Measurements from ENCODE around the gene MYO3B. TPM values are rescaled to one million over a fixed set of nuclear protein-coding genes. Genes with fewer than 3 reads are reported as not detected.

The MYO3B gene
- total RNA-seq, 1 experiment from 2014 or later = not detected

GRCh38 chr2:170264865-170265264 is 86.9 kb downstream of the MYO3B start:
- CTCF ChIA-PET = interaction anchor here (1.2 kb wide), 1 partner anchor 28 kb away, joined by 3 read pairs; no protein-coding TSS in a partner anchor

GRCh38 chr2:170265321-170265720 is 87.4 kb downstream of the MYO3B start:
- no peak overlapping the region for H3K4me3 Mint-ChIP-seq (ENCODE audit: unreplicated experiment)
- ChIA-PET CTCF (no interaction called here), POLR2A (no interaction called here)
- no TSS peak for BruUV-seq (replicated peaks)
- no peak for DNase-seq (ENCODE audit: unreplicated experiment)
- TF ChIP-seq CTCF (IDR thresholded peaks at IDR 0.05; ENCODE audit: unreplicated experiment) = no peak
- H3K4me1 Mint-ChIP-seq (ENCODE audit: insufficient read depth, unreplicated experiment) = no peaks in the 10 kb centered on the region
- H3K27me3 Mint-ChIP-seq (ENCODE audit: insufficient read depth, unreplicated experiment) = no peaks in the 10 kb centered on the region
- no peak overlapping the region for H3K27ac Mint-ChIP-seq (ENCODE audit: low read depth, unreplicated experiment)
- H3K36me3 Mint-ChIP-seq (ENCODE audit: insufficient read depth, unreplicated experiment) = no peaks in the 10 kb centered on the region
- intact Hi-C loops (cut with micrococcal nuclease) = no loop called here
- H3K9me3 Mint-ChIP-seq (ENCODE audit: unreplicated experiment) = no peaks in the 10 kb centered on the region

More at GRCh38 chr2:170264865-170265264, 86.9 kb downstream of the MYO3B start:
- TF ChIP-seq CTCF (IDR thresholded peaks at IDR 0.05; ENCODE audit: unreplicated experiment) = no peak
- DNase-seq (ENCODE audit: unreplicated experiment) = no peak
- H3K27ac Mint-ChIP-seq (ENCODE audit: low read depth, unreplicated experiment) = no peak overlapping the region
- POLR2A ChIA-PET = no interaction called here
- no peaks in the 10 kb centered on the region for H3K4me1 Mint-ChIP-seq (ENCODE audit: insufficient read depth, unreplicated experiment)
- H3K36me3 Mint-ChIP-seq (ENCODE audit: insufficient read depth, unreplicated experiment) = no peaks in the 10 kb centered on the region
- no peak overlapping the region for H3K4me3 Mint-ChIP-seq (ENCODE audit: unreplicated experiment)
- intact Hi-C loops (cut with micrococcal nuclease) = no loop called here
- no peaks in the 10 kb centered on the region for H3K9me3 Mint-ChIP-seq (ENCODE audit: unreplicated experiment)
- BruUV-seq (replicated peaks) = no TSS peak
- H3K27me3 Mint-ChIP-seq (ENCODE audit: insufficient read depth, unreplicated experiment) = no peaks in the 10 kb centered on the region

DNA sequence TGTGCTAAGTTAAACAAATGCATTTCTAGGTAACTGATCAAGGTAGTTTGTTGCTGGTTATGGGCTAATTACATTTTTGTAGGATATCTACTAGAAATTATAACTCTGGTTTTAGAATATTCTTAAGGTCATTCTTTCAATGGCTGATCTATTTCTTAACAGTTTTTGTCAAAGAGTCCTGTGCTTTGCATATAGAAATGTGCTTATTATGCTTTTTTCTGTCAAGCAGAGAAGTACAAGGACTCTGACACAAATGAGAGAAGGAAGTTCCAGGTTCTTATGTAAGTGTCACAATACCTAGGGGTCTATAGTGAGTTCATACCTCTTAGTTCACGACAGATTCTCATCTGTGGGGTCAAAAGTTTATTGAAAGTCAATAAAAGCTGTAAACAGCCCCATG is 88.4 kb downstream of the MYO3B start:
- Mint-ChIP-seq H3K27me3 (ENCODE audit: insufficient read depth, unreplicated experiment) (no peaks in the 10 kb centered on the region), H3K9me3 (ENCODE audit: unreplicated experiment) (no peaks in the 10 kb centered on the region), H3K4me3 (ENCODE audit: unreplicated experiment) (no peak overlapping the region), H3K27ac (ENCODE audit: low read depth, unreplicated experiment) (no peak overlapping the region), H3K36me3 (ENCODE audit: insufficient read depth, unreplicated experiment) (no peaks in the 10 kb centered on the region), H3K4me1 (ENCODE audit: insufficient read depth, unreplicated experiment) (no peaks in the 10 kb centered on the region)
- ChIA-PET CTCF (no interaction called here), POLR2A (interaction anchor here (0.7 kb wide), 1 partner anchor 11 kb away, joined by 3 read pairs; no protein-coding TSS in a partner anchor)
- DNase-seq (ENCODE audit: unreplicated experiment) = no peak
- TF ChIP-seq CTCF (IDR thresholded peaks at IDR 0.05; ENCODE audit: unreplicated experiment) = no peak
- intact Hi-C loops (cut with micrococcal nuclease) = no loop called here
- BruUV-seq (replicated peaks) = no TSS peak

GRCh38 chr2:170267071-170267470 is 89.1 kb downstream of the MYO3B start:
- intact Hi-C loops (cut with micrococcal nuclease) = no loop called here
- H3K27ac Mint-ChIP-seq (ENCODE audit: low read depth, unreplicated experiment) = no peak overlapping the region
- BruUV-seq (replicated peaks) = no TSS peak
- CTCF ChIA-PET = no interaction called here
- H3K9me3 Mint-ChIP-seq (ENCODE audit: unreplicated experiment) = no peaks in the 10 kb centered on the region
- DNase-seq (ENCODE audit: unreplicated experiment) = no peak
- POLR2A ChIA-PET = interaction anchor here (0.7 kb wide), 1 partner anchor 11 kb away, joined by 3 read pairs; no protein-coding TSS in a partner anchor
- no peak for TF ChIP-seq CTCF (IDR thresholded peaks at IDR 0.05; ENCODE audit: unreplicated experiment)
- no peaks in the 10 kb centered on the region for H3K27me3 Mint-ChIP-seq (ENCODE audit: insufficient read depth, unreplicated experiment)
- no peaks in the 10 kb centered on the region for H3K4me1 Mint-ChIP-seq (ENCODE audit: insufficient read depth, unreplicated experiment)
- H3K4me3 Mint-ChIP-seq (ENCODE audit: unreplicated experiment) = no peak overlapping the region
- H3K36me3 Mint-ChIP-seq (ENCODE audit: insufficient read depth, unreplicated experiment) = no peaks in the 10 kb centered on the region
